OCI-LY1 (cell line): ENCODE results near the gene DUS2.

Experiments used
- CTCF ChIP-seq: fragments of 200-600 bp; sonication (generic), shearing (Covaris generic); IDR thresholded peaks from 2 replicates; pipeline ENCODE4 v1.5.1; 2017; ENCODE audit warnings: mild to moderate bottlenecking, antibody characterized with exemption, low read length, moderate library complexity, mixed read lengths
- EZH2 ChIP-seq: fragments of 200-600 bp; sonication (generic), shearing (Covaris generic); IDR thresholded peaks from 2 replicates; pipeline ENCODE4 v1.8.0; 2017; ENCODE audit warnings: borderline replicate concordance, mixed run types, mild to moderate bottlenecking, antibody characterized with exemption, low read length, moderate library complexity, mixed read lengths

GRCh38 chr16:68013440-68013839 is 9.6 kb upstream of the DUS2 start:
- no peak for TF ChIP-seq CTCF
- no peak for TF ChIP-seq EZH2
